GM18951 (cell line): ENCODE data around the gene WDFY4.
"Not testable (repeated sequence)": the region's sequence is repeated elsewhere in the genome, so short reads cannot be mapped to it uniquely, and the experiment has no call there.

Experiments
- POLR2A ChIP-seq: IDR thresholded peaks from 4 replicates; pipeline ENCODE4 v1.6.1; 2011; ENCODE audit warnings: mild to moderate bottlenecking; ENCODE audit not compliant: insufficient read length, insufficient read depth; ENCODE audit errors: extremely low read depth
- in situ Hi-C: fragments of 300-500 bp; cut with MboI; formaldehyde crosslinking; loops from one replicate; pipeline ENCODE4 v1.12.0; 2022; ENCODE audit warnings: low sequenced_read_pairs, mixed read lengths, inconsistent platforms; ENCODE audit not compliant: unreplicated experiment

Gene WDFY4

GRCh38 chr10:48684792-48685623 is at the start of gene WDFY4:
Gene WDFY4 (plus strand): TSS chr10:48684873. CDS start chr10:48709733, 24,860 bp downstream.
- TF ChIP-seq POLR2A: peak; percentile 58
- in situ Hi-C loops: no loop called here

GRCh38 chr10:48634984-48635557 is 49.6 kb upstream of the WDFY4 start:
- no peak for TF ChIP-seq POLR2A
- in situ Hi-C loops: no loop called here

GRCh38 chr10:48636231-48636630 is 48.4 kb upstream of the WDFY4 start:
- TF ChIP-seq POLR2A: no peak
- in situ Hi-C loops: no loop called here

GRCh38 chr10:48636901-48637300 is 47.8 kb upstream of the WDFY4 start:
- in situ Hi-C loops: no loop called here
- no peak for TF ChIP-seq POLR2A

- in situ Hi-C loops: no loop called here
- TF ChIP-seq POLR2A: no peak
These were observed 46.5 kb upstream of the WDFY4 start for GRCh38 chr10:48638158-48638557.

- in situ Hi-C loops: no loop called here
- TF ChIP-seq POLR2A: no peak
These were observed 45.7 kb upstream of the WDFY4 start for GRCh38 chr10:48638739-48639527.

- in situ Hi-C loops: no loop called here
- TF ChIP-seq POLR2A: no peak
These were observed 45.0 kb upstream of the WDFY4 start for GRCh38 chr10:48639632-48640031.

- in situ Hi-C loops: no loop called here
- no peak for TF ChIP-seq POLR2A
These were observed 44.3 kb upstream of the WDFY4 start for GRCh38 chr10:48640326-48640725.

- in situ Hi-C loops: not testable (repeated sequence)
These were observed 43.5 kb upstream of the WDFY4 start for GRCh38 chr10:48641099-48641690.

- in situ Hi-C loops: no loop called here
- TF ChIP-seq POLR2A: no peak
These were observed 39.1 kb upstream of the WDFY4 start for GRCh38 chr10:48645600-48645999.

- in situ Hi-C loops: not testable (repeated sequence)
These were observed 37.6 kb upstream of the WDFY4 start for GRCh38 chr10:48647073-48647472.

- in situ Hi-C loops: no loop called here
- TF ChIP-seq POLR2A: no peak
These were observed 36.3 kb upstream of the WDFY4 start for GRCh38 chr10:48648172-48648942.
